ENCODE measurements around the gene SDF2. TPM values are rescaled to one million over a fixed set of nuclear protein-coding genes. Genes with fewer than 3 reads are reported as not detected.

The SDF2 gene
- total and polyA plus RNA-seq, 2 experiments from 2014 or later, result 32.5 to 54.6 TPM

DNA sequence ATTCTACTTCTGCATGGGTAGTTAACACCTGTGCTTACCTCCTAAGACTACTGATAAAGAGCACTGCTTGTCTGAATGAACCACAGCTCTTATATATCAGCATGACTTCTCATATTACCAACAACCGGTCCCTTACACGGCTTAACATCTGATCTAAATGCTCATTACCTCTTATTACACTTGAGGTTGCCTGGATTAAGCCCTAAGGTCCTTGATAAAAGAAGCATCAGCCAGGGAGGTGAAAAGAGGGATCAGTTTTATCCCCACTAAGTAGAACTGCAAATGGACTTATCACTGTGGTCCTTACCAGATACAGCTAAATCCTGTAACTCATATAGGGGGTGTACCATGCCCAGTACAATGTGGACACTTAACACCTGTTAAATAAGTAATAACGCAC, 39.5 kb downstream of the SDF2 start:
- H3K27ac ChIP-seq (ENCODE audit: low read depth), result no peak overlapping the region
- no peaks in the 10 kb centered on the region for H3K27me3 ChIP-seq (ENCODE audit: insufficient read depth)
- TF ChIP-seq, protein P1, sequence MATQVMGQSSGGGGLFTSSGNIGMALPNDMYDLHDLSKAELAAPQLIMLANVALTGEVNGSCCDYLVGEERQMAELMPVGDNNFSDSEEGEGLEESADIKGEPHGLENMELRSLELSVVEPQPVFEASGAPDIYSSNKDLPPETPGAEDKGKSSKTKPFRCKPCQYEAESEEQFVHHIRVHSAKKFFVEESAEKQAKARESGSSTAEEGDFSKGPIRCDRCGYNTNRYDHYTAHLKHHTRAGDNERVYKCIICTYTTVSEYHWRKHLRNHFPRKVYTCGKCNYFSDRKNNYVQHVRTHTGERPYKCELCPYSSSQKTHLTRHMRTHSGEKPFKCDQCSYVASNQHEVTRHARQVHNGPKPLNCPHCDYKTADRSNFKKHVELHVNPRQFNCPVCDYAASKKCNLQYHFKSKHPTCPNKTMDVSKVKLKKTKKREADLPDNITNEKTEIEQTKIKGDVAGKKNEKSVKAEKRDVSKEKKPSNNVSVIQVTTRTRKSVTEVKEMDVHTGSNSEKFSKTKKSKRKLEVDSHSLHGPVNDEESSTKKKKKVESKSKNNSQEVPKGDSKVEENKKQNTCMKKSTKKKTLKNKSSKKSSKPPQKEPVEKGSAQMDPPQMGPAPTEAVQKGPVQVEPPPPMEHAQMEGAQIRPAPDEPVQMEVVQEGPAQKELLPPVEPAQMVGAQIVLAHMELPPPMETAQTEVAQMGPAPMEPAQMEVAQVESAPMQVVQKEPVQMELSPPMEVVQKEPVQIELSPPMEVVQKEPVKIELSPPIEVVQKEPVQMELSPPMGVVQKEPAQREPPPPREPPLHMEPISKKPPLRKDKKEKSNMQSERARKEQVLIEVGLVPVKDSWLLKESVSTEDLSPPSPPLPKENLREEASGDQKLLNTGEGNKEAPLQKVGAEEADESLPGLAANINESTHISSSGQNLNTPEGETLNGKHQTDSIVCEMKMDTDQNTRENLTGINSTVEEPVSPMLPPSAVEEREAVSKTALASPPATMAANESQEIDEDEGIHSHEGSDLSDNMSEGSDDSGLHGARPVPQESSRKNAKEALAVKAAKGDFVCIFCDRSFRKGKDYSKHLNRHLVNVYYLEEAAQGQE (IDR thresholded peaks at IDR 0.05; ENCODE audit: unreplicated experiment), result no peak
- TF ChIP-seq, protein P2, sequence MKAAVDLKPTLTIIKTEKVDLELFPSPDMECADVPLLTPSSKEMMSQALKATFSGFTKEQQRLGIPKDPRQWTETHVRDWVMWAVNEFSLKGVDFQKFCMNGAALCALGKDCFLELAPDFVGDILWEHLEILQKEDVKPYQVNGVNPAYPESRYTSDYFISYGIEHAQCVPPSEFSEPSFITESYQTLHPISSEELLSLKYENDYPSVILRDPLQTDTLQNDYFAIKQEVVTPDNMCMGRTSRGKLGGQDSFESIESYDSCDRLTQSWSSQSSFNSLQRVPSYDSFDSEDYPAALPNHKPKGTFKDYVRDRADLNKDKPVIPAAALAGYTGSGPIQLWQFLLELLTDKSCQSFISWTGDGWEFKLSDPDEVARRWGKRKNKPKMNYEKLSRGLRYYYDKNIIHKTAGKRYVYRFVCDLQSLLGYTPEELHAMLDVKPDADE (IDR thresholded peaks at IDR 0.05), result no peak
- TF ChIP-seq ZNF114 (CRISPR knock-in tag; IDR thresholded peaks at IDR 0.05) (no peak), JUNB (IDR thresholded peaks at IDR 0.05; ENCODE audit: unreplicated experiment) (no peak), EZH2 (IDR thresholded peaks at IDR 0.05; ENCODE audit: low read depth, unreplicated experiment) (no peak)
- TF ChIP-seq, protein P3, sequence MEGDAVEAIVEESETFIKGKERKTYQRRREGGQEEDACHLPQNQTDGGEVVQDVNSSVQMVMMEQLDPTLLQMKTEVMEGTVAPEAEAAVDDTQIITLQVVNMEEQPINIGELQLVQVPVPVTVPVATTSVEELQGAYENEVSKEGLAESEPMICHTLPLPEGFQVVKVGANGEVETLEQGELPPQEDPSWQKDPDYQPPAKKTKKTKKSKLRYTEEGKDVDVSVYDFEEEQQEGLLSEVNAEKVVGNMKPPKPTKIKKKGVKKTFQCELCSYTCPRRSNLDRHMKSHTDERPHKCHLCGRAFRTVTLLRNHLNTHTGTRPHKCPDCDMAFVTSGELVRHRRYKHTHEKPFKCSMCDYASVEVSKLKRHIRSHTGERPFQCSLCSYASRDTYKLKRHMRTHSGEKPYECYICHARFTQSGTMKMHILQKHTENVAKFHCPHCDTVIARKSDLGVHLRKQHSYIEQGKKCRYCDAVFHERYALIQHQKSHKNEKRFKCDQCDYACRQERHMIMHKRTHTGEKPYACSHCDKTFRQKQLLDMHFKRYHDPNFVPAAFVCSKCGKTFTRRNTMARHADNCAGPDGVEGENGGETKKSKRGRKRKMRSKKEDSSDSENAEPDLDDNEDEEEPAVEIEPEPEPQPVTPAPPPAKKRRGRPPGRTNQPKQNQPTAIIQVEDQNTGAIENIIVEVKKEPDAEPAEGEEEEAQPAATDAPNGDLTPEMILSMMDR (conservative IDR thresholded peaks at IDR 0.05; ENCODE audit: low read depth in 2 of 2), result no peak
- no peak overlapping the region for H2AFZ ChIP-seq
- no peaks in the 10 kb centered on the region; the same call in 1 of the 2 replicates for H3F3A ChIP-seq (replicated peaks; ENCODE audit: low read depth)
- ATAC-seq (no peak), DNase-seq (ENCODE audit: low spot score) (no peak)
- no peaks in the 10 kb centered on the region for H3K4me1 ChIP-seq (ENCODE audit: insufficient read depth)
- peaks cover 31% of the 10 kb centered on the region for H4K20me1 ChIP-seq (replicated peaks; ENCODE audit: insufficient read depth)
- Mint-ChIP-seq H3K36me3 (ENCODE audit: low read depth) (peaks cover 91% of the 10 kb centered on the region), H3K27me3 (ENCODE audit: insufficient read depth, low read depth, poor library complexity) (peaks cover 2% of the 10 kb centered on the region), H3K27ac (no peak overlapping the region), H3K9me3 (no peaks in the 10 kb centered on the region), H3K4me1 (no peaks in the 10 kb centered on the region), H3K4me3 (no peak overlapping the region)
- H3K4me3 ChIP-seq, result no peak overlapping the region
- no peaks in the 10 kb centered on the region for H3K79me2 ChIP-seq (replicated peaks; ENCODE audit: insufficient read depth)
- H3K36me3 ChIP-seq (ENCODE audit: insufficient read depth), result peaks cover 85% of the 10 kb centered on the region
- no peak overlapping the region for H3K4me2 ChIP-seq
- H3K9me2 ChIP-seq (ENCODE audit: insufficient read depth), result no peaks in the 10 kb centered on the region

DNA sequence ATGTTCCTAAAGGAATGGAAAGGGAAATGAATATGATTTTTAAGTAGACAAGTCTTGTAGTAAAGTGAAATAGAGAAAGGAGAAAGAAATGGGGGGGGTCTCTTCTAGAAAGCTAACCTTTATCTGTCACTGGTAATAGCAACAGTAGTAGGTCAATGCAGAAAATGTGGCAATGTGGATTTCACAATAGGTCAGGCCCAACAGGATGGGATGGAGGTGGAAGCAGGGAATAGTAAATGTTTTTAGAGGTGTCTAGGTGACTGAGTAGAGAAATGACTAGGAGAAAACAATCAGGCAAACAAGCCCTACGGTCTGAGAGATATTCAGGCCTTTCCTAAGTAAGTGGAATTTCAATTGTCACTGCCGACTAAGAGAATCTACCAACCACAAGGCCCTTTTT, 41.7 kb downstream of the SDF2 start:
- H3K4me1 Mint-ChIP-seq, result no peaks in the 10 kb centered on the region
- no peak for ATAC-seq
- H3K4me3 ChIP-seq, result no peak overlapping the region
- no peak overlapping the region for H3K4me3 Mint-ChIP-seq
- H3K27me3 Mint-ChIP-seq (ENCODE audit: insufficient read depth, low read depth, poor library complexity), result peaks cover 2% of the 10 kb centered on the region
- no peak overlapping the region for H2AFZ ChIP-seq
- H3K9me2 ChIP-seq (ENCODE audit: insufficient read depth), result no peaks in the 10 kb centered on the region
- H3K27ac Mint-ChIP-seq, result no peak overlapping the region
- no peaks in the 10 kb centered on the region for H3K4me1 ChIP-seq (ENCODE audit: insufficient read depth)
- H3K4me2 ChIP-seq, result no peak overlapping the region
- peaks cover 95% of the 10 kb centered on the region for H3K36me3 ChIP-seq (ENCODE audit: insufficient read depth)
- peaks cover 39% of the 10 kb centered on the region for H4K20me1 ChIP-seq (replicated peaks; ENCODE audit: insufficient read depth)
- peaks cover 6% of the 10 kb centered on the region for H3F3A ChIP-seq (replicated peaks; ENCODE audit: low read depth)
- H3K27me3 ChIP-seq (ENCODE audit: insufficient read depth), result no peaks in the 10 kb centered on the region
- no peak for DNase-seq (ENCODE audit: low spot score)
- H3K79me2 ChIP-seq (replicated peaks; ENCODE audit: insufficient read depth), result no peaks in the 10 kb centered on the region
- H3K9me3 Mint-ChIP-seq, result no peaks in the 10 kb centered on the region
- peaks cover 97% of the 10 kb centered on the region for H3K36me3 Mint-ChIP-seq (ENCODE audit: low read depth)
- no peak overlapping the region for H3K27ac ChIP-seq (ENCODE audit: low read depth)
- TF ChIP-seq EZH2 (IDR thresholded peaks at IDR 0.05; ENCODE audit: low read depth, unreplicated experiment), result no peak
- TF ChIP-seq NANOG (IDR thresholded peaks at IDR 0.05; ENCODE audit: borderline replicate concordance), result no peak
- no peak for TF ChIP-seq EZH2phosphoT487 (IDR thresholded peaks at IDR 0.05; ENCODE audit: unreplicated experiment)
- TF ChIP-seq JUNB (IDR thresholded peaks at IDR 0.05; ENCODE audit: unreplicated experiment), result no peak
- TF ChIP-seq ZNF331 (CRISPR knock-in tag; IDR thresholded peaks at IDR 0.05; ENCODE audit: low read depth), result no peak
- TF ChIP-seq ZNF114 (CRISPR knock-in tag; IDR thresholded peaks at IDR 0.05), result no peak
- no peak for TF ChIP-seq CREB1 (CRISPR knock-in tag; IDR thresholded peaks at IDR 0.05; ENCODE audit: low read depth)
- TF ChIP-seq, protein P2 (IDR thresholded peaks at IDR 0.05), result no peak
- TF ChIP-seq, protein P1 (IDR thresholded peaks at IDR 0.05; ENCODE audit: unreplicated experiment), result no peak

All from GM23338 (cell line).